Measurements from ENCODE around the gene ZNF362.

GRCh38 chr1:33231166-33231565, 25.1 kb upstream of the ZNF362 start:
- TF ChIP-seq CTCF (IDR thresholded peaks at IDR 0.05): no peak
- no peak for TF ChIP-seq POLR2A (IDR thresholded peaks at IDR 0.05)

Data from adrenal gland (tissue), 5 donors.